GM21717 (cell line): ENCODE data around the gene DZIP1.
A peak's percentile ranks its signal among the peaks of the same experiment; 100 is the strongest.
"Not testable (repeated sequence)": the region's sequence is repeated elsewhere in the genome, so short reads cannot be mapped to it uniquely, and the experiment has no call there.

Experiments
- ATAC-seq: cut with Tn5 transposase; IDR thresholded peaks from one replicate; pipeline ENCODE4 v1.9.1; 2021; ENCODE audit warnings: mild to moderate bottlenecking, moderate library complexity; ENCODE audit not compliant: unreplicated experiment

Gene DZIP1

DNA sequence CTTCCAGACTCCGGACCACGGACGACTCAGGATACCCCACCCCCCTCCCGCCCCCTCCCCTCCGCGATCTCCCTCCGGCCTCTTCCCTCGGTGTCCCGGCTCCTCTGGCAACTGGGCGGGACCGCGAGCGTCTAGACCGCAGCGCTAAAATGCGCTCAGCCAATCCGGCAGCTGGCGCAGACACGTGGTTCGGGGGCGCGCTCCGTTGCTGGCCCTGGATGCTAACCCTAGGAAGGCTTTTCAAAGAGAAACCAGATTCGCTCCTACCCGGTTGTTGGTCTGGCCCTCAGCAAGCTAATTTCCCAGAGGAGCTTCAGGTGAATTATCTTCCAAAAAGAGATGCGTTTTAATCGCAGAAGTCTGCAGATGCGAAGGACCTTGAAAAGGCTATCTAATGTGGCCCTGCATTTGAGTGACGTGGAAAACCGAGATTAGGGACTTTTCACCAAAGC is at the start of gene DZIP1:
Gene DZIP1 (minus strand): TSS at position 106 of the 452 bp plus-strand sequence. CDS start 2,677 bp downstream, outside the sequence.
- no peak for ATAC-seq

DNA sequence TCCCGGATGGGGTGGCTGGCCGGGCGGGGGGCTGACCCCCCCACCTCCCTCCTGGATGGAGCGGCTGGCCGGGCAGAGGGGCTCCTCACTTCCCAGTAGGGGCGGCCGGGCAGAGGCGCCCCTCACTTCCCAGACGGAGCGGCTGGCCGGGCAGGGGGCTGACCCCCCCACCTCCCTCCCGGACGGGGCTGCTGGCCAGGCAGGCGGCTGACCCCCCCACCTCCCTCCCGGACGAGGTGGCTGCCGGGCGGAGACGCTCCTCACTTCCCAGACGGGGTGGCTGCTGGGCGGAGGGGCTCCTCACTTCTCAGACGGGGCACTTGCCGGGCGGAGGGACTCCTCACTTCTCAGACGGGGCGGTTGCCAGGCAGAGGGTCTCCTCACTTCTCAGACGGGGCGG is 46.5 kb upstream of the DZIP1 start:
- ATAC-seq, result not testable (repeated sequence)

- ATAC-seq, result no peak
Measured at GRCh38 chr13:95689582-95689926, 45.0 kb upstream of the DZIP1 start.

- ATAC-seq, result not testable (repeated sequence)
Measured at GRCh38 chr13:95684960-95685359, 40.5 kb upstream of the DZIP1 start.

GRCh38 chr13:95684418-95684817 is 39.9 kb upstream of the DZIP1 start:
- ATAC-seq, result no peak

GRCh38 chr13:95679722-95680121 is 35.2 kb upstream of the DZIP1 start:
- ATAC-seq, result no peak

- no peak for ATAC-seq
Measured at GRCh38 chr13:95678967-95679366, 34.5 kb upstream of the DZIP1 start.

GRCh38 chr13:95677564-95678266 is 33.2 kb upstream of the DZIP1 start:
- ATAC-seq, result peak; percentile 14

DNA sequence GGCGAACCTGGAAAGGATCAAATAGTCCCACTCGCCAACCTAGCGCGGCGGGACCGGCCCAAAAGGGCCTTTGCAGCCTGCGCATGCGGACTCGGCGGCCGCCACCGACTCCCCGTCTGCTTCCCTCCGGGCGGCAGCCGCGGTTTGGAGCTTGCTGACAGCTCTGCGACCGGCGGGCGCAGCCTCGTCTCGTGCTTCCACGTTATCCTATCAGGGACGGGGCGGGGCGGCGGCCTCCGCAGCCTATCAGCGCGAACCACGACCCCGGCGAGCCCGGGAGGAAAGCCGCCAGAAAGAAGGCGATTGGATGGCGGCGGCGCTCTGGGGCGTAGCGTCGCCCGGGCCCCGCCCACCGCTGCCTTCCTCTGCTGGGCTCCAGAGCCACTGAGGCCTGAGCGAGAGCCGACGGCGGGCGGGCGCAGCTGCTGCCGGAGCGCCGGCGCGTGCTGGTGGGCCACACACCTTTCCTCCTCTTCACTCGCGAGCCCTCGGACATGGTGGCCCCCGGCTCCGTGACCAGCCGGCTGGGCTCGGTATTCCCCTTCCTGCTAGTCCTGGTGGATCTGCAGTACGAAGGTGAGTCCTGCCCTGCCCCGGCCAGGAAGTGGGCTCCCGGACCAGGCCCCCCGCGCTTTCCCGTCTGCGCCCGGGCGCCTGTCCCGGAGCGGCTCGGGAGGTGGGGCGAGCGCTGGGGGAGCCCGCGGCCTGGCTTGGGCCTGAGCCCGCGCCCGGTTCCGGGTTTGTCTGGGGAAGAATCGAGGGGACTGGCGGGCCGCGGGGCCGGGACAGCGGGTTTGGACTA is 32.5 kb upstream of the DZIP1 start, which contains the start of gene DNAJC3:
Gene DNAJC3 (plus strand): TSS at position 378 of the 802 bp plus-strand sequence. CDS start 117 bp downstream, at position 495.
- peak; percentile 94 for ATAC-seq

GRCh38 chr13:95676105-95676761 is 31.7 kb upstream of the DZIP1 start:
- peak; percentile 21 for ATAC-seq

GRCh38 chr13:95671597-95671996 is 27.1 kb upstream of the DZIP1 start:
- no peak for ATAC-seq

- ATAC-seq, result not testable (repeated sequence)
Measured at GRCh38 chr13:95667235-95667634, 22.7 kb upstream of the DZIP1 start.

GRCh38 chr13:95660981-95661581 is 16.6 kb upstream of the DZIP1 start:
- no peak for ATAC-seq

DNA sequence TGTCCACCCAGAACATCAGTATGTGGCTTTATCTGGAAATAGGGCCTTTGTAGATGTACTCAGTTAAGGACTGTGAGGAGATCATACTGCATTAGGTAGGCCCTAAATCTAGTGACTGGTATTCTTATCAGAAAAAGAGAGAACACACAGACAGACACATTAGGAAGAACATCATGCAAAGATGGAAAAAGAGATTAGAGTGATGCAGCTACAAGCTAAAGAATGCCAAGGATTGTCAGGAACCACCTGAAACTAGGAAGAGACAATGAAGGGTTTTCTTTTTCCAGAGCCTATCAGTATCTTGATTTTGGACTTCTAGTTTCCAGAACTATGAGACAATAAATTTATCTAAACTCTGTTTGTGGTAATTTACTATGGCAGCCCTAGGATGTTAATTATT is 15.0 kb upstream of the DZIP1 start:
- ATAC-seq, result no peak

DNA sequence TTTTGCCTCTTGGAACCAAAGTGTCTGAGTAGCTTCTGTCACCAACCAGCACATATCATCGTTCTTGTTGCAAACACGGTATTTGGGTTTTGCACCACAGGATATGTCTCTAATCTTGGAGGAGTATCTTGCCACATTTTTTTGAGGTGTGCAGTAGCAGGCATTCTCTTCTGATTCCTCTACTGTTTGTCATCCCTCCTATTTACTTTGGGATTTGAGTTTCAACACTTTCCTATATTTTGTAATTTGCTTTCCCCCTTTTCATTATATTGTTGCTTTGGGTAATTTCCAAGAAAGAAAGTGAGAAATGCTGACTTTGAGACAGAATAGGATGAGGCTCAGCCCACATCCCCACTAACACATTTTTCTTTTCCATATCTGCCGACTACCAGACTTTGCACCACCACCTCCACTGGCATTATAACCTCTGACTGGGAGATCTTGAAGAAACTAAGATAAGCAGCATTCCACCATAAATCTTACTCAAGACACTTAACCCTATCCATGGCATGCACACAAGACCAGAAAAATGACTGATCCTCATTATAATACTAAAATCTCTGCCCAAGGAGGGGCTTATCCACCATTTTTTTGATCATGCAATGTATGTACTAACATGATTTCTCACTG is 12.0 kb upstream of the DZIP1 start:
- ATAC-seq, result no peak

GRCh38 chr13:95652821-95653220 is 8.3 kb upstream of the DZIP1 start:
- no peak for ATAC-seq

DNA sequence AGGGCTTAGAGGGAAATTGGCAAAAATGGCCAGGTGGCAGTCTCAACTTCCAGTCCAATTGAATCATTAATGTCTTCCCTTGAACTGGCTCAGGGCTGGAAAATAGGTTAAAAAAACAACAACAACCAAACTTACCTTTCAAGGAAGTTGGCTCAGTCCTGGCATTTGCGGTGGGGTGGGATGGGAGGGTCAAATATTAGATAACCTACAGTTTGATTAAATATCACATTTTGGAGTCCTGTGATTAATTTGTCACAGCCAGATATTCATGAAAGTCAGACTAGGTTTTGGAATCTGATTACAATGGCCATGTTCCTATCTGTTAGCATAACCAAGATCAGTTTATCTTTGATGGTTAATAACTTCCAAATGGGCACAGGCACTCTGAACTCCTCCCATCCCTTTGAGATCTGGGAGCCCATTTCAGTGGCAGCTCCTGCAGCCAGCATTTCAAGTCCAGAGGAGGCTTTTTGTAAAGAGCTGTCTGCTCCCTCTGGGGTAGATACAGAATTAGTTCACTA is 7.8 kb upstream of the DZIP1 start:
- ATAC-seq, result no peak

- no peak for ATAC-seq
Measured at GRCh38 chr13:95650696-95651095, 6.2 kb upstream of the DZIP1 start.

- ATAC-seq, result no peak
Measured at GRCh38 chr13:95647321-95647720, 2.8 kb upstream of the DZIP1 start.

DNA sequence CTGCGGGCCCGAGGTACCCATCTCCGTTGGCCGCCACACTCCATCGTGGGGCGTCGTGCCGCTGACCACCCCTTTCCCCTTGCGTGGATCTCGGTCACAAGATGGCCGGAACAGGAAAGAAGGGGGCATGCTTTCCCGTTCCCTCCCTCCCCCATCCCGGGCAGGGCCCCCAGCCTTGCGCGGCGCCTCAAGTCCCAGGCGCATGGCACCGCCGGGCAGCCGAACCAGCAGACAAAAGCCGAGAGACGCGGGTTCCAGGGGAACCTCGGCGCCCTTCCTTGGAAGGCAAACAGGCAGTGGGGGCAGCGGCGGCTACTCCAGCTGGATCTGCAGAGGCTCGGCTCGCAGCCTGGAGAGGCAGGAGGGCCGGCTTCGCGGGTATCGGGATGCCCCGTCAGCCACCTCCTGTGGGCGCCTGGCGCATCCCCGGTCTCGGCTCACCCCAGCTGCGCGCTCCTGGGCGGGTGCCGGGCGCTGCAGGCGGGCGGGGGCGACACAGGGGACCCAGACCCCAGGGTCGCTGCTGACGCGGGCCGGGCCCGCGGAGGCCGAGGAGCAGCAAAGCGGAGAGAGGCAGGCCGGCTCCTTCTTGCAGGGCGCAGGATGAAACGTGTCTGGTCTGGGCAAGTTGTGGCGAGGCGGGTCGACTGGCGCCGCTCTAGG is 439 bp downstream of the DZIP1 start:
- ATAC-seq, result no peak
